AG10803 (cell line): ENCODE measurements around the gene FXYD2.

Experiments used
- DNase-seq: peaks from one replicate; pipeline ENCODE4 v3.0.0; 2010; ENCODE audit warnings: low read depth
- H3K4me3 ChIP-seq: 2 replicates; pipeline ENCODE4 v1.5.1; 2011; ENCODE audit warnings: mild to moderate bottlenecking, low read length, control low read depth
- TF ChIP-seq, protein P1 (sequence below): conservative IDR thresholded peaks from 2 replicates; pipeline ENCODE4 v1.5.1; 2011; ENCODE audit warnings: mild to moderate bottlenecking, low read length, control low read depth, inconsistent platforms

The FXYD2 gene

DNA sequence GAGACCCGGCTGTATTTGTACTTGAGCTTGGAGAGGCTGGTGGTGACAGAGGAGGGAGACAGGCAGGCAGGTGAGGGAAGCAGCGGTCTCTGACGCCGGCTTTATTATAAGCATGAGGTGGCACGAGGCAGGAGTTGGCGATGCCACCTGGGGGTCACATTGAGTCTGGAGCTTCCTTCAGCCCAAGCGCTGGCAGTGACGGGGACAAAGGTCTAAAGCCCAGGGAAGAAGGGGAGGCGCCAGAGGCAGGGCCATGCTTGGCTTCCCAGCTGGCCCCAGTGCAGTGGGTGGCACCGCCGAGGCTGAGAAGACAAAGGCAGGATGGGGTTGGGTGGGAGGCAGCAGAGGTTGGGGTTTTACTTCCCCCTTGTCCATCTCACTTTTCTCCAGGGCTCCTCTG lies 4.5 kb downstream of the FXYD2 start:
- DNase-seq, result no peak
- no peak overlapping the region for H3K4me3 ChIP-seq
- TF ChIP-seq, protein P1, sequence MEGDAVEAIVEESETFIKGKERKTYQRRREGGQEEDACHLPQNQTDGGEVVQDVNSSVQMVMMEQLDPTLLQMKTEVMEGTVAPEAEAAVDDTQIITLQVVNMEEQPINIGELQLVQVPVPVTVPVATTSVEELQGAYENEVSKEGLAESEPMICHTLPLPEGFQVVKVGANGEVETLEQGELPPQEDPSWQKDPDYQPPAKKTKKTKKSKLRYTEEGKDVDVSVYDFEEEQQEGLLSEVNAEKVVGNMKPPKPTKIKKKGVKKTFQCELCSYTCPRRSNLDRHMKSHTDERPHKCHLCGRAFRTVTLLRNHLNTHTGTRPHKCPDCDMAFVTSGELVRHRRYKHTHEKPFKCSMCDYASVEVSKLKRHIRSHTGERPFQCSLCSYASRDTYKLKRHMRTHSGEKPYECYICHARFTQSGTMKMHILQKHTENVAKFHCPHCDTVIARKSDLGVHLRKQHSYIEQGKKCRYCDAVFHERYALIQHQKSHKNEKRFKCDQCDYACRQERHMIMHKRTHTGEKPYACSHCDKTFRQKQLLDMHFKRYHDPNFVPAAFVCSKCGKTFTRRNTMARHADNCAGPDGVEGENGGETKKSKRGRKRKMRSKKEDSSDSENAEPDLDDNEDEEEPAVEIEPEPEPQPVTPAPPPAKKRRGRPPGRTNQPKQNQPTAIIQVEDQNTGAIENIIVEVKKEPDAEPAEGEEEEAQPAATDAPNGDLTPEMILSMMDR, result no peak

DNA sequence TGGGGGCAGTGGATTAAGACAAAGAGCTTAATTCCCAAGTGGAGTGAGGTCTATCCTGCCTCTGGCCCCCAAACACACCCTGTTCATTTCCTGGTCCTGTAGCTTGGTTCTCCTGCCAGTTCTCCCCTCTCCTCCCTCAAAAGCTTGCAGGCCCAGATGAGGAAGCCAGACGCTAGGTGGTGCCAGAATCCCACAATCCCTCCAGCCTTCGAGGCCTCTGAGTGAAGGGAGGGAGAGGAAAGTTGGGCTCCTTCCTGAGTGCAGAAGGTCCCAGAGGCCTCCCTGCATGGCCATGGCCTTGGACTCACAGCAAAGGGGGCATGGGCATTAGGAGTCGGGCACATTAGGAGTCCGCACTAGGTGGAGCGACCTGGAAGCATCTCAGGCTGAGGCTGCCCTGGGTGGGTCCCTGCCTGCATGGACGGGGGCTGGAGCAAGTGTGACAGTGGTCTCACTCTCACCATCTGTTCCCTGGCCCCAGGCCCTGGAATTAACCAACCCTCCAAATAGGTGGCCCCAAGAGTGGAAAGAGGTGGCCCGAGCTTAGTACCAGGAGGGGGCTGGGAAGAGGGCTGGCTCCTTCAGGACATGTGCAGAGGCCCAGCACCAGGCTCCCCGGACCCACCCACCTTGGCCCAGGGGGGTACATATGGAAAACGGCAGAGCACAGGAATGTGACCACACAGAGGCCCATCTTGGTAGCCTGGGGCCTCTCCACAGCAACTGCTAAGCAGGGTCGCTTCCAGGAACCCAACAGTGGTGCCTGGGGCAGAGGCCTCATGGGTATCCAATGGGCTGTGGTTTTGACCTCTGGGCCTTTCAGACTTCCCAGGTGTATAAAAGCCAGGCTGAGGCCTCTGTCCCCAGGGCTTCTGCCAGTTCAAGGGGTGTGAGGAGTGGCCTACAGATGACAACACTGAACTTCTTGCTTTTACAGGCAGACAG lies 5.2 kb downstream of the FXYD2 start:
- H3K4me3 ChIP-seq, result no peak overlapping the region
- TF ChIP-seq, protein P1, result peak; percentile 51
- DNase-seq, result peak; percentile 23

DNA sequence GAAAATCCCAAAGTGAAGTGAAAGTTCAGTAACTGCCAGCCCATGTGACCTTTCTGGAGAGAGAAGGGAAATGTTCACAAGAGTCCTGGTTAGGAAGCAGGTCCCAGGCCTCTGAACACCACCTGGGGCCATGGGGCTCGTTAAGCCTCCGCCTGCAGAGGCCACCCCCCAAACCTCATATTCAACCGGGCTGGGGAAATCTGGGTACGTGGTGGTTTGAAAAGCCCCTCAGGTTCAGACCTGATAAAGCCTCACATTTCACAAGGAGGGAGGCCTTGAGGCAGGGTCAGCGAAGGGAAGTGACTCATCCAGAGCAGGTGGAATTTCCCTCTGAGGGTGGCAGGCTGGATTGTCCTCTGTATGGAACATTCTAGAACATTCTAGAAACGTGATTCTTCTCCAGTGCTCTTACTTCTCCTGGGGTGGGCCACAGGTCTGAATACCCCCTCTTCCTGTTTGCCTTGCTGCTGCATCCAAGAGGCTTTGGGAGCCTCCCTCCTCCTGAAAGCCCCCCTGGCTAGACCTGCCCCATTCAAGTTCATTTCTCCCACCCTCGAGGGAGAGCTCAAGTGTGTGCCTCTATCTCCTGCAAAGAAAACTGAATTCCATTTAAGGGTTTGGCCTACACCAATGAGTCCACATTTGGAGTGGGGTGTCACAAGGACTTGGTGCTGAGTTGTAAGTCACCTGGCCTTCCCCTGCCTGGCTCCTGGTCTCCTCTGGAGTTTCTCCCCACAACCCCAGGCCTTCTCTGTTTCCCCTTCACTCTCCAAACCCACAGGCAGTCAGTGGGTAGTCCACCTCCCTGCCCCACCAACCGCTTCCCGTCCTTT lies 6.3 kb downstream of the FXYD2 start:
- no peak for DNase-seq
- no peak overlapping the region for H3K4me3 ChIP-seq
- TF ChIP-seq, protein P1, result no peak

DNA sequence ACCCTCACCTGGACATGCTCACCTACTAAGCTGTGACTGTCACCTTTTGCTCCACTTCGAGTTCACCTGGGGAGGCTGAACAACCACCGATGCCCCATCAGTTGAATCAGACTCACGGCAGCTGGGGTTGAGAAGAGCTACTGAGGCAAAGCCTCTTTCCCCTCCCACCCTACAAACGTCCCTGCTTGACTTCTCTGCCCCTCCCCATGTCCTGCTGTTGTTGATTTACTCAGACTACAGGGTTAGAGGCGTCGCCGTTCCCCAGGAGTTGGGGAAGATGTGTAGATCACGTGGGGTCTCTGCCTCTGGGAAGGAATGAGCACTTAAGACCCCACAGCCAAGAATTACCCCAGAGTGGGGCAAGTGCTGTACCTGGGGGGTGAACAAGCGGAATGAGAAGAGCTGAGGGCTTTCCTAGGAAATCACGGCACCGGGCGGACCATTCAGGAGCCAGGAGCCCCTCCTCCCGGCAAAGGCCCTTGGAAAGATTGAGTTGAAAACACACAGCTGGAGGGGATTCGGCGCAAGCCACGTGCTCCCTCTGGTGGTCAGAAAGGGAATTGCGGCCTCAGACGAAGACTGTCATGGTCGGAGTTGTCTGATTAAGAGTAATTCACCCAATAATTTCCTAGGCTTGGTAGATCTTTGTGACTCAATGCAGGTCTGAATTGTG lies 7.0 kb downstream of the FXYD2 start:
- TF ChIP-seq, protein P1, result peak; percentile 99
- peak; percentile 56 for DNase-seq
- no peak overlapping the region for H3K4me3 ChIP-seq

DNA sequence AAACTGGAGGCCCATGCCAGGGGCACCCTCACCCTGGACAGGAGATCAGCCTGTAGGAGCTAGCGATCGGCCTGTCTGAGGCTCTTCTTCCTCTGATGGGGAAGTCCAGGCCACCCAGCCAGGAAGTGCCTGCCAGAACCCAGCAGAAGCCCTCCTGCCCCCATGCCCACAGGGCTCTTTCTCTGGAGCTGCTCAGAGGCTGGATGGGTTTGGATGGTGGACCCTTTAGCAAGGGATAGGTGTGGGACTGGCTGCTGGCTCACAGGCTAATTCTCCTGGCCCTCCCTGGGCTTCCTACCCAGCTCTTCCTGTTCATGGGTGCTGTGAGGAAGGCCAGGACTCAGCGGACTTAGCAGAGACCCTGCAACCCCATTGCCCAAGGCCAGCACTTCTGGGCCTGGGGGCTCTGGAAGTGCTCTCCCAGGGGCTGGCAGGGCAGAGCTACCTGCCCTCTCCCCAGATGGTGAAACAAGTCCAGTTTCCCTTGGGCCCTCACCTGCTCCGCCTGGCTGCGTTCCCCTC lies 7.6 kb downstream of the FXYD2 start:
- H3K4me3 ChIP-seq, result no peak overlapping the region
- DNase-seq, result no peak

DNA sequence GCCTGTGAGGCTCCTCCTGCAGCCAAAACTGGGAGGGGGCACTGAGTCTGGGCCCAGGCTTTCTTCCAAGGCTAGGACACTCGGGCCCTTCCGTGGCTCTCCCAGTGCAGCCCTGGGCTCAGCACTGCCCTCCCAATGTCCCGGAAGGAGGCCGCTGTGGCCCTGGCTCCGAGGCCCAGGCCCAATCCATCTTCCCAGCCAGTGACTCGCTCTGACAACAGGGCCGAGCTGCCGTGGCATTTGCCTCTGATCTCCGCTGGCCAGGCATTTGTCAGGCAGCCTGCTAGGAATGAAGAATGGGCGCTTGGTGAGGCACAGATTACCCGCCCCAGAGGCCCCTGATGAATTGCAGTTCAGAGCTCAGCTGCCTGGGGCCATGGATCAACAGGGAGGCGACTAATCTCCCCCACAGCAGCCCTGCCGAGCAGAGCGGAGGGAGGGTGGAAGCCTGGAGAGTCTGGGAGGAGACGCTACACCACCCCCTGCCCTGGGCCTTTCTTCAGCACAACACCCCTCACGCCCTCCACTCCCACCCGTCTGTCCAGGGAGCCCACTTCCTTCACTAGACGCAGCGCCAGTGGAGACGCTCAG lies 8.3 kb downstream of the FXYD2 start:
- peak; percentile 56 for DNase-seq
- H3K4me3 ChIP-seq, result no peak overlapping the region
- TF ChIP-seq, protein P1, result no peak

More for the DNA sequence above, 7.6 kb downstream of the FXYD2 start:
- TF ChIP-seq, protein P1, result no peak
